ENCODE results near the gene TTC23L.
"Not testable (repeated sequence)": the region's sequence is repeated elsewhere in the genome, so short reads cannot be mapped to it uniquely, and the experiment has no call there.

TTC23L gene

GRCh38 chr5:34916518-34916917 lies 77.6 kb downstream of the TTC23L start:
- Histone ChIP-seq H3K79me2 (ENCODE audit: control insufficient read depth, insufficient read depth, low read length, unreplicated experiment) (peaks cover 80% of the 10 kb centered on the region), H3K27me3 (ENCODE audit: insufficient read depth, low read length) (no peaks in the 10 kb centered on the region), H3K4me1 (ENCODE audit: control insufficient read depth, insufficient read depth, low read length, unreplicated experiment) (peaks cover 14% of the 10 kb centered on the region), H3K27ac (ENCODE audit: low read depth, low read length) (no peak overlapping the region), H3K4me3 (ENCODE audit: low read depth, low read length) (peak overlapping the region; percentile 84), H2AFZ (ENCODE audit: low read length, unreplicated experiment) (no peak overlapping the region), H3K36me3 (ENCODE audit: insufficient read depth, low read length) (peaks cover 22% of the 10 kb centered on the region)

GRCh38 chr5:34918025-34918424 lies 79.1 kb downstream of the TTC23L start:
- Histone ChIP-seq H2AFZ (ENCODE audit: low read length, unreplicated experiment) (no peak overlapping the region), H3K36me3 (ENCODE audit: insufficient read depth, low read length) (peaks cover 28% of the 10 kb centered on the region), H3K4me1 (ENCODE audit: control insufficient read depth, insufficient read depth, low read length, unreplicated experiment) (peaks cover 18% of the 10 kb centered on the region), H3K27ac (ENCODE audit: low read depth, low read length) (no peak overlapping the region), H3K4me3 (ENCODE audit: low read depth, low read length) (peak overlapping the region; percentile 84; the same call in 1 of the 2 replicates), H3K27me3 (ENCODE audit: insufficient read depth, low read length) (no peaks in the 10 kb centered on the region), H3K79me2 (ENCODE audit: control insufficient read depth, insufficient read depth, low read length, unreplicated experiment) (peaks cover 66% of the 10 kb centered on the region)

- peaks cover 30% of the 10 kb centered on the region for H3K36me3 ChIP-seq (ENCODE audit: insufficient read depth, low read length)
- no peak overlapping the region for H3K27ac ChIP-seq (ENCODE audit: low read depth, low read length)
- H3K27me3 ChIP-seq (ENCODE audit: insufficient read depth, low read length) = no peaks in the 10 kb centered on the region
- H3K79me2 ChIP-seq (ENCODE audit: control insufficient read depth, insufficient read depth, low read length, unreplicated experiment) = peaks cover 57% of the 10 kb centered on the region
- peaks cover 17% of the 10 kb centered on the region for H3K4me1 ChIP-seq (ENCODE audit: control insufficient read depth, insufficient read depth, low read length, unreplicated experiment)
- no peak overlapping the region for H3K4me3 ChIP-seq (ENCODE audit: low read depth, low read length)
- H2AFZ ChIP-seq (ENCODE audit: low read length, unreplicated experiment) = no peak overlapping the region
Observed at GRCh38 chr5:34919077-34919476, 80.1 kb downstream of the TTC23L start.

GRCh38 chr5:34923256-34923655 lies 84.3 kb downstream of the TTC23L start:
- Histone ChIP-seq H3K36me3 (ENCODE audit: insufficient read depth, low read length) (peaks cover 56% of the 10 kb centered on the region), H3K4me1 (ENCODE audit: control insufficient read depth, insufficient read depth, low read length, unreplicated experiment) (peaks cover 25% of the 10 kb centered on the region), H3K79me2 (ENCODE audit: control insufficient read depth, insufficient read depth, low read length, unreplicated experiment) (peaks cover 30% of the 10 kb centered on the region), H3K27ac (ENCODE audit: low read depth, low read length) (peak overlapping the region; percentile 77)
- H3K27me3 ChIP-seq (ENCODE audit: insufficient read depth, low read length); H3K4me3 ChIP-seq (ENCODE audit: low read depth, low read length); H2AFZ ChIP-seq (ENCODE audit: low read length, unreplicated experiment): not testable (repeated sequence)

- Histone ChIP-seq H3K27ac (ENCODE audit: low read depth, low read length) (peak overlapping the region; percentile 77), H3K36me3 (ENCODE audit: insufficient read depth, low read length) (peaks cover 56% of the 10 kb centered on the region), H3K4me1 (ENCODE audit: control insufficient read depth, insufficient read depth, low read length, unreplicated experiment) (peaks cover 25% of the 10 kb centered on the region), H3K79me2 (ENCODE audit: control insufficient read depth, insufficient read depth, low read length, unreplicated experiment) (peaks cover 24% of the 10 kb centered on the region), H3K27me3 (ENCODE audit: insufficient read depth, low read length) (no peaks in the 10 kb centered on the region), H2AFZ (ENCODE audit: low read length, unreplicated experiment) (no peak overlapping the region), H3K4me3 (ENCODE audit: low read depth, low read length) (peak overlapping the region; percentile 31; the same call in 1 of the 2 replicates)
Observed at GRCh38 chr5:34923694-34924461, 84.9 kb downstream of the TTC23L start.

- peaks cover 25% of the 10 kb centered on the region for H3K4me1 ChIP-seq (ENCODE audit: control insufficient read depth, insufficient read depth, low read length, unreplicated experiment)
- H3K27me3 ChIP-seq (ENCODE audit: insufficient read depth, low read length) = no peaks in the 10 kb centered on the region
- peak overlapping the region; percentile 31; the same call in 1 of the 2 replicates for H3K4me3 ChIP-seq (ENCODE audit: low read depth, low read length)
- H3K36me3 ChIP-seq (ENCODE audit: insufficient read depth, low read length) = peaks cover 55% of the 10 kb centered on the region
- peaks cover 21% of the 10 kb centered on the region for H3K79me2 ChIP-seq (ENCODE audit: control insufficient read depth, insufficient read depth, low read length, unreplicated experiment)
- no peak overlapping the region for H2AFZ ChIP-seq (ENCODE audit: low read length, unreplicated experiment)
- peak overlapping the region; percentile 77 for H3K27ac ChIP-seq (ENCODE audit: low read depth, low read length)
Observed at GRCh38 chr5:34924462-34924765, 85.5 kb downstream of the TTC23L start.

- peaks cover 25% of the 10 kb centered on the region for H3K79me2 ChIP-seq (ENCODE audit: control insufficient read depth, insufficient read depth, low read length, unreplicated experiment)
- H3K4me3 ChIP-seq (ENCODE audit: low read depth, low read length) = no peak overlapping the region
- H2AFZ ChIP-seq (ENCODE audit: low read length, unreplicated experiment) = no peak overlapping the region
- H3K4me1 ChIP-seq (ENCODE audit: control insufficient read depth, insufficient read depth, low read length, unreplicated experiment) = peaks cover 26% of the 10 kb centered on the region
- peaks cover 39% of the 10 kb centered on the region for H3K36me3 ChIP-seq (ENCODE audit: insufficient read depth, low read length)
- no peak overlapping the region for H3K27ac ChIP-seq (ENCODE audit: low read depth, low read length)
- no peaks in the 10 kb centered on the region for H3K27me3 ChIP-seq (ENCODE audit: insufficient read depth, low read length)
Observed at GRCh38 chr5:34926318-34926888, 87.4 kb downstream of the TTC23L start.

GRCh38 chr5:34927785-34928184 lies 88.8 kb downstream of the TTC23L start:
- Histone ChIP-seq H2AFZ (ENCODE audit: low read length, unreplicated experiment) (no peak overlapping the region), H3K27ac (ENCODE audit: low read depth, low read length) (no peak overlapping the region), H3K27me3 (ENCODE audit: insufficient read depth, low read length) (no peaks in the 10 kb centered on the region), H3K4me3 (ENCODE audit: low read depth, low read length) (no peak overlapping the region), H3K4me1 (ENCODE audit: control insufficient read depth, insufficient read depth, low read length, unreplicated experiment) (peaks cover 25% of the 10 kb centered on the region), H3K79me2 (ENCODE audit: control insufficient read depth, insufficient read depth, low read length, unreplicated experiment) (peaks cover 36% of the 10 kb centered on the region), H3K36me3 (ENCODE audit: insufficient read depth, low read length) (peaks cover 30% of the 10 kb centered on the region)

- Histone ChIP-seq H3K27ac (ENCODE audit: low read depth, low read length) (no peak overlapping the region), H3K79me2 (ENCODE audit: control insufficient read depth, insufficient read depth, low read length, unreplicated experiment) (peaks cover 38% of the 10 kb centered on the region), H3K4me3 (ENCODE audit: low read depth, low read length) (peak overlapping the region; percentile 72; the same call in 1 of the 2 replicates), H3K27me3 (ENCODE audit: insufficient read depth, low read length) (no peaks in the 10 kb centered on the region), H2AFZ (ENCODE audit: low read length, unreplicated experiment) (no peak overlapping the region), H3K36me3 (ENCODE audit: insufficient read depth, low read length) (peaks cover 27% of the 10 kb centered on the region), H3K4me1 (ENCODE audit: control insufficient read depth, insufficient read depth, low read length, unreplicated experiment) (peaks cover 20% of the 10 kb centered on the region)
Observed at GRCh38 chr5:34928267-34928666, 89.3 kb downstream of the TTC23L start.

GRCh38 chr5:34929134-34929719 lies 90.3 kb downstream of the TTC23L start, which contains the start of gene DNAJC21:
DNAJC21 (plus strand) TSS chr5:34929559; CDS start chr5:34929820, 261 bp downstream.
- peak within 1 kb of the TSS; percentile 51 for H3K27ac ChIP-seq (ENCODE audit: low read depth, low read length)
- H3K79me2 ChIP-seq (ENCODE audit: control insufficient read depth, insufficient read depth, low read length, unreplicated experiment) = peaks cover 43% of the 10 kb centered on the region
- H3K27me3 ChIP-seq (ENCODE audit: insufficient read depth, low read length) = no peaks in the 10 kb centered on the region
- H3K4me1 ChIP-seq (ENCODE audit: control insufficient read depth, insufficient read depth, low read length, unreplicated experiment) = peaks cover 12% of the 10 kb centered on the region
- H3K36me3 ChIP-seq (ENCODE audit: insufficient read depth, low read length) = peaks cover 25% of the 10 kb centered on the region
- H2AFZ ChIP-seq (ENCODE audit: low read length, unreplicated experiment) = peak within 1 kb of the TSS; percentile 67
- H3K4me3 ChIP-seq (ENCODE audit: low read depth, low read length) = peak within 1 kb of the TSS; percentile 84

Measured in ACC112 (cell line).